IgD-negative memory B cell (primary cell): ENCODE results near the gene IFIT1. TPM values are rescaled to one million over a fixed set of nuclear protein-coding genes. Genes with fewer than 3 reads are reported as not detected.
"Not testable (repeated sequence)": the region's sequence is repeated elsewhere in the genome, so short reads cannot be mapped to it uniquely, and the experiment has no call there.

Source experiments
- H3K27ac Mint-ChIP-seq, 3 donors: one replicate each; pipeline ENCODE4 v1.8.0; 2020 to 2022; ENCODE audit warnings: mild to moderate bottlenecking in 3 of 3, mixed read lengths in 3 of 3, moderate library complexity in 1 of 3
- H3K27me3 Mint-ChIP-seq: one replicate; pipeline ENCODE4 v1.8.0; 2021; ENCODE audit warnings: mixed read lengths
- H3K36me3 Mint-ChIP-seq: one replicate; pipeline ENCODE4 v1.8.0; 2020; ENCODE audit warnings: mild to moderate bottlenecking, mixed read lengths
- H3K4me1 Mint-ChIP-seq, 3 donors: one replicate each; pipeline ENCODE4 v1.8.0; 2020 to 2022; ENCODE audit warnings: mixed read lengths in 3 of 3, mild to moderate bottlenecking in 1 of 3
- H3K4me3 Mint-ChIP-seq, 4 donors: one replicate each; pipeline ENCODE4 v1.8.0; 2020 to 2022; ENCODE audit warnings: mild to moderate bottlenecking in 4 of 4, mixed read lengths in 4 of 4, moderate library complexity in 3 of 4
- H3K9me3 Mint-ChIP-seq, 3 donors: one replicate each; pipeline ENCODE4 v1.8.0; 2020 to 2021; ENCODE audit warnings: mixed read lengths in 3 of 3, mild to moderate bottlenecking in 1 of 3
- polyA plus RNA-seq: library from polyadenylated mRNA; unstranded; fragments of 300-500 nt; fragmentation: Illumina TruSeq; gene quantifications from one replicate; pipeline ENCODE4 v1.2.3, GENCODE V29; 2021

The IFIT1 gene
- polyA plus RNA-seq, 1 donor from 2014 or later: 8.5 TPM

GRCh38 chr10:89377705-89378637, 14.5 kb upstream of the IFIT1 start, which contains the start of gene IFIT1B:
Gene IFIT1B (plus strand): TSS chr10:89378056. CDS start chr10:89378136, 80 bp downstream.
- Mint-ChIP-seq H3K36me3 (no peaks in the 10 kb centered on the region), H3K4me3 (no peak within 1 kb of the TSS), H3K4me1 (no peaks in the 10 kb centered on the region), H3K27ac (no peak within 1 kb of the TSS), H3K27me3 (no peaks in the 10 kb centered on the region), H3K9me3 (no peaks in the 10 kb centered on the region)

GRCh38 chr10:89379103-89379502, 13.3 kb upstream of the IFIT1 start:
- H3K4me1 Mint-ChIP-seq: peaks cover 0 to 3% (median 2%) of the 10 kb centered on the region in 3 donors
- H3K4me3 Mint-ChIP-seq: no peak overlapping the region
- no peaks in the 10 kb centered on the region for H3K27me3 Mint-ChIP-seq
- H3K27ac Mint-ChIP-seq: no peak overlapping the region
- no peaks in the 10 kb centered on the region for H3K36me3 Mint-ChIP-seq
- H3K9me3 Mint-ChIP-seq: no peaks in the 10 kb centered on the region

- Mint-ChIP-seq H3K9me3 (no peaks in the 10 kb centered on the region), H3K4me1 (peaks cover 12 to 15% (median 14%) of the 10 kb centered on the region in 3 donors), H3K27me3 (no peaks in the 10 kb centered on the region), H3K36me3 (no peaks in the 10 kb centered on the region), H3K27ac (no peak overlapping the region), H3K4me3 (no peak overlapping the region)
Measured at GRCh38 chr10:89382757-89383156, 9.7 kb upstream of the IFIT1 start.

- Mint-ChIP-seq H3K4me1 (peaks cover 12 to 15% (median 14%) of the 10 kb centered on the region in 3 donors), H3K27ac (peak overlapping the region in 2 of 3 donors; percentile 24 to 40), H3K4me3 (peak overlapping the region in 2 of 4 donors; percentile 32 to 65), H3K9me3 (no peaks in the 10 kb centered on the region), H3K27me3 (no peaks in the 10 kb centered on the region), H3K36me3 (no peaks in the 10 kb centered on the region)
Measured at GRCh38 chr10:89384474-89385340, 7.7 kb upstream of the IFIT1 start.

GRCh38 chr10:89388806-89389205, 3.6 kb upstream of the IFIT1 start:
- no peaks in the 10 kb centered on the region for H3K9me3 Mint-ChIP-seq
- H3K4me1 Mint-ChIP-seq: peaks cover 23 to 35% (median 29%) of the 10 kb centered on the region in 3 donors
- no peak overlapping the region for H3K4me3 Mint-ChIP-seq
- H3K27me3 Mint-ChIP-seq: no peaks in the 10 kb centered on the region
- H3K27ac Mint-ChIP-seq: peak overlapping the region in 1 of 3 donors; percentile 83
- H3K36me3 Mint-ChIP-seq: no peaks in the 10 kb centered on the region

- Mint-ChIP-seq H3K4me3 (no peak overlapping the region), H3K27me3 (no peaks in the 10 kb centered on the region), H3K36me3 (no peaks in the 10 kb centered on the region), H3K4me1 (peaks cover 25 to 34% (median 28%) of the 10 kb centered on the region in 3 donors), H3K9me3 (no peaks in the 10 kb centered on the region), H3K27ac (no peak overlapping the region)
Measured at GRCh38 chr10:89389254-89389653, 3.2 kb upstream of the IFIT1 start.

- Mint-ChIP-seq H3K27me3 (no peaks in the 10 kb centered on the region), H3K4me1 (peaks cover 16 to 29% (median 24%) of the 10 kb centered on the region in 3 donors), H3K27ac (no peak overlapping the region), H3K36me3 (peaks cover 5% of the 10 kb centered on the region), H3K9me3 (no peaks in the 10 kb centered on the region), H3K4me3 (peak overlapping the region in 2 of 4 donors; percentile 12 to 41)
Measured at GRCh38 chr10:89390476-89391225, 1.8 kb upstream of the IFIT1 start.

- not testable (repeated sequence) for H3K27ac Mint-ChIP-seq, H3K36me3 Mint-ChIP-seq, H3K27me3 Mint-ChIP-seq, H3K9me3 Mint-ChIP-seq
- H3K4me3 Mint-ChIP-seq: peak overlapping the region in 1 of 4 donors; percentile 41
- H3K4me1 Mint-ChIP-seq: peaks cover 16 to 29% (median 24%) of the 10 kb centered on the region in 3 donors
Measured at GRCh38 chr10:89391226-89391576, 1.2 kb upstream of the IFIT1 start.

GRCh38 chr10:89392974-89393373, 551 bp downstream of the IFIT1 start:
- peaks cover 7% of the 10 kb centered on the region for H3K36me3 Mint-ChIP-seq
- H3K4me1 Mint-ChIP-seq: peaks cover 14 to 29% (median 24%) of the 10 kb centered on the region in 3 donors
- H3K9me3 Mint-ChIP-seq: no peaks in the 10 kb centered on the region
- H3K27me3 Mint-ChIP-seq: no peaks in the 10 kb centered on the region
- peak overlapping the region; percentile 83 to 95 (median 90) for H3K4me3 Mint-ChIP-seq
- H3K27ac Mint-ChIP-seq: peak overlapping the region; percentile 55 to 95 (median 84)

GRCh38 chr10:89393898-89394297, 1.5 kb downstream of the IFIT1 start:
- Mint-ChIP-seq H3K4me3 (peak overlapping the region in 2 of 4 donors; percentile 60 to 85), H3K9me3 (no peaks in the 10 kb centered on the region), H3K4me1 (peaks cover 14 to 32% (median 25%) of the 10 kb centered on the region in 3 donors), H3K27me3 (no peaks in the 10 kb centered on the region), H3K27ac (peak overlapping the region in 1 of 3 donors; percentile 16), H3K36me3 (peaks cover 8% of the 10 kb centered on the region)

- H3K27me3 Mint-ChIP-seq: no peaks in the 10 kb centered on the region
- no peaks in the 10 kb centered on the region for H3K9me3 Mint-ChIP-seq
- H3K4me1 Mint-ChIP-seq: peaks cover 14 to 36% (median 25%) of the 10 kb centered on the region in 3 donors
- H3K36me3 Mint-ChIP-seq: peaks cover 8% of the 10 kb centered on the region
- H3K27ac Mint-ChIP-seq: peak overlapping the region in 1 of 3 donors; percentile 4
- peak overlapping the region in 1 of 4 donors; percentile 41 for H3K4me3 Mint-ChIP-seq
Measured at GRCh38 chr10:89395141-89395540, 2.7 kb downstream of the IFIT1 start.

- no peaks in the 10 kb centered on the region for H3K9me3 Mint-ChIP-seq
- H3K4me1 Mint-ChIP-seq: peaks cover 8 to 18% (median 13%) of the 10 kb centered on the region in 3 donors
- H3K36me3 Mint-ChIP-seq: peaks cover 8% of the 10 kb centered on the region
- no peak overlapping the region for H3K4me3 Mint-ChIP-seq
- no peaks in the 10 kb centered on the region for H3K27me3 Mint-ChIP-seq
- no peak overlapping the region for H3K27ac Mint-ChIP-seq
Measured at GRCh38 chr10:89398003-89398749, 5.8 kb downstream of the IFIT1 start.

GRCh38 chr10:89399956-89400355, 7.5 kb downstream of the IFIT1 start:
- H3K4me3 Mint-ChIP-seq: no peak overlapping the region
- peaks cover 1 to 12% (median 9%) of the 10 kb centered on the region in 3 donors for H3K4me1 Mint-ChIP-seq
- H3K27ac Mint-ChIP-seq: no peak overlapping the region
- H3K27me3 Mint-ChIP-seq: no peaks in the 10 kb centered on the region
- H3K9me3 Mint-ChIP-seq: no peaks in the 10 kb centered on the region
- H3K36me3 Mint-ChIP-seq: peaks cover 11% of the 10 kb centered on the region

- Mint-ChIP-seq H3K9me3 (no peaks in the 10 kb centered on the region), H3K27ac (no peak overlapping the region), H3K36me3 (peaks cover 12% of the 10 kb centered on the region), H3K27me3 (no peaks in the 10 kb centered on the region), H3K4me3 (no peak overlapping the region), H3K4me1 (peaks cover 0 to 7% (median 5%) of the 10 kb centered on the region in 3 donors)
Measured at GRCh38 chr10:89403043-89403442, 10.6 kb downstream of the IFIT1 start.
